ENCODE results near the gene COL1A1. TPM values are rescaled to one million over a fixed set of nuclear protein-coding genes. Genes with fewer than 3 reads are reported as not detected.
A peak's percentile ranks its signal among the peaks of the same experiment; 100 is the strongest.

Gene COL1A1
- total RNA-seq, 1 donor from 2014 or later, result 13.9 TPM

DNA sequence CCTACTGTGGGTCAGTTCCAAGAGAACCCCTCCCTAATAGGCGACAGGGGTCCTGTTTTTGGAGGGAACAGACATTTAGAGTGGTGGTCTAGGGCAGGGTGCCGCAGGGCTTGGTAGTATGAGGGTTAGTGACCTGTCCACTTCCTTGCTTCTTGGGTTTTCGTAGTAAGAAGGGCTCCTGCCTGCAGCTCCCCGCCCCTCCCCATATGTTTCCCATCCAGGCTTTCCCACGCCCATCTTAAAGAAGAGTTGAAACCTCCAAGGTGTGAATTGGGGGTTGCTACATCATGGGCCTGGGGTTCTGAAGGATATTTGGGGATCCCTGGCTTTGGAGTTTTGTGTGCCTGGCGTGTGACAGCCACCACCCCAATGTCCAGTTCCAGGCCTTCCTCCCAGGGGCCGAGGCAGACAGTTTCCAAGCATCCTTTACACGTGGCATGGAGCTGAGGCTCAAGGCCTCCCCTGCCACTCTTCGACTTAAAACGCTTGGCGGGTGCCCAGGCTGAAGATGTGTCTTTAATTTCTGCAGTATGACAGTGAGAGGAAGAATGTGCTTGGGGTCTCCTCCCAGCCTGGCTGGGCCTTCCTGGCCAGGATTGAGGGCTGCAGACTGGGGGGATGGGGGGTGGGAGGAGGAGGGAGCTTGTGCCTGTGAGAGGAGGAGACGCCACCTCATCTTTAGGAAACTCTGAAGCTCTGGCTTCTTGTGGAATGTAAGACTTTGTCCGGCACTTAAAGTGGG lies 2.3 kb upstream of the COL1A1 start:
- Mint-ChIP-seq H3K4me1 (ENCODE audit: low read depth) (peaks cover 15% of the 10 kb centered on the region), H3K9me3 (no peaks in the 10 kb centered on the region), H3K4me3 (ENCODE audit: low read depth) (no peak overlapping the region), H3K36me3 (ENCODE audit: low read depth) (no peaks in the 10 kb centered on the region), H3K27me3 (ENCODE audit: low read depth) (peaks cover 58% of the 10 kb centered on the region), H3K27ac (no peak overlapping the region)
- no peak for DNase-seq (ENCODE audit: low spot score)
- intact Hi-C loops (cut with micrococcal nuclease), result loop anchor here (5.0 to 10.0 kb wide), 2 partner anchors 144 to 271 kb away; partner anchors contain the start of genes RSAD1 and XYLT2

DNA sequence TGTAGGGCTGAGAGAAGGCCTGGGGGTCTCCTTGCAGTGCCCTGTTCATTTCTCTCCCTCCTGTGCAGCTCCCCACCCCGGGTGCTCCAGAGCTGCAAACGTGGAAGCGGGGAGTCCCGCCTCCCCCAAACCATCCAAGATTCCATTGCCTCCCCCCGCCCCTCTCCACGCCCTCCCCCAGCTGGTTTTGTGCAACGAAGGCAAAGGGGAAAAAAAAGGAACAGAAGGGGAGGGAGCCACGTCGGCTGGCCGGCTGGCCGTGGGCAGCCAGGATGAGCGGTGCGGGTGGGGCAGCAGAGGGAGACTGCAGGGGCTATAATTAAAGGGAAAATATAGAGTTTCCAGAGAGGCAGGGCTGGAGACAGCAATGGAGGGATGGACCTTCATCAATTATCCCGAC lies 1.7 kb upstream of the COL1A1 start:
- peaks cover 21% of the 10 kb centered on the region for H3K4me1 Mint-ChIP-seq (ENCODE audit: low read depth)
- H3K36me3 Mint-ChIP-seq (ENCODE audit: low read depth), result no peaks in the 10 kb centered on the region
- peaks cover 58% of the 10 kb centered on the region for H3K27me3 Mint-ChIP-seq (ENCODE audit: low read depth)
- DNase-seq (ENCODE audit: low spot score), result no peak
- H3K9me3 Mint-ChIP-seq, result no peaks in the 10 kb centered on the region
- H3K27ac Mint-ChIP-seq, result no peak overlapping the region
- no peak overlapping the region for H3K4me3 Mint-ChIP-seq (ENCODE audit: low read depth)
- intact Hi-C loops (cut with micrococcal nuclease), result loop anchor here (5.0 to 10.0 kb wide), 2 partner anchors 144 to 272 kb away; partner anchors contain the start of genes RSAD1 and XYLT2

DNA sequence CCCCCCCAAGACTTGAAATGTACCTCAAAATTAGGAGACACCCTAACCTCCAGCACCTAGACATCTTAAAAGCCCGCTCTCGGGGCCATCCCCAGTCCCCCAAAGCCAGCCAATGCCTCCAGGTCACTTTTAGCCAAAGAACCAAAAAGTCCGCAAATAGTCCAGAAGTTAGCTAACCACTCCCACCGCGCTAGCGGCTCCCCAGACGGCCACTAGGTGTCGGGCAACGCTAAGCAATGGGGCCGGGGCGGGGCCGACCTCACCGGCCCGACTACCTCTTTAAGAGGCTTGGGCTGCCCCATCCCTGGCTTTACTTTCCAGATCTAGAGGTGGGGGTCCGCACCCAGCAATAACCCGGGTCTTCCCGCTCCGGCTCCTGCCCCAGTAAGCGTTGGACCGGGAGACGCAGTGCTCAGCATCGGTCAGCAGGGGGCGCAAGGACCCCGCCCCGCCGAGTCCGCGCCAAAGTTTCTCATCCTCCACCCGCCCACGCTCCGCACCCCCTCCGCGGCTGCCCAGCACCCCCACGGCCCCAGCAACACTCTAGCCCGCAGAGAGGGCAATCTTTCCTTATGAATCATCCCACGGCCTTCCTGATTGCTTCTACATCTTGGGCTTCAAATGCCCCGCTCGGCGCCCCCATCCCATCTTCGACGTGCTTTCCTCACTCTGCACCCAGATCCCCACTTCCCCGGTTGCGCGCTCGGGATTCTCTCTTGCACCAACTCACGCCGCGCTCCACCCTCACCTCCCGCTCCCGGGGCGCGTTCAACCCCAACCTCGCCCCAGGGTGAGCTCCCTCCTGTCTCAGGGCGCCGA lies 765 bp downstream of the COL1A1 start:
- H3K27me3 Mint-ChIP-seq (ENCODE audit: low read depth), result peaks cover 40% of the 10 kb centered on the region
- H3K27ac Mint-ChIP-seq, result peak overlapping the region; percentile 19
- peak overlapping the region; percentile 80 for H3K4me3 Mint-ChIP-seq (ENCODE audit: low read depth)
- intact Hi-C loops (cut with micrococcal nuclease), result loop anchor here (1.0 to 10.0 kb wide), 5 partner anchors 70 to 274 kb away; partner anchors contain the start of genes LRRC59, RSAD1 and XYLT2
- peaks cover 19% of the 10 kb centered on the region for H3K4me1 Mint-ChIP-seq (ENCODE audit: low read depth)
- H3K9me3 Mint-ChIP-seq, result no peaks in the 10 kb centered on the region
- no peaks in the 10 kb centered on the region for H3K36me3 Mint-ChIP-seq (ENCODE audit: low read depth)
- DNase-seq (ENCODE audit: low spot score), result peak; percentile 80

DNA sequence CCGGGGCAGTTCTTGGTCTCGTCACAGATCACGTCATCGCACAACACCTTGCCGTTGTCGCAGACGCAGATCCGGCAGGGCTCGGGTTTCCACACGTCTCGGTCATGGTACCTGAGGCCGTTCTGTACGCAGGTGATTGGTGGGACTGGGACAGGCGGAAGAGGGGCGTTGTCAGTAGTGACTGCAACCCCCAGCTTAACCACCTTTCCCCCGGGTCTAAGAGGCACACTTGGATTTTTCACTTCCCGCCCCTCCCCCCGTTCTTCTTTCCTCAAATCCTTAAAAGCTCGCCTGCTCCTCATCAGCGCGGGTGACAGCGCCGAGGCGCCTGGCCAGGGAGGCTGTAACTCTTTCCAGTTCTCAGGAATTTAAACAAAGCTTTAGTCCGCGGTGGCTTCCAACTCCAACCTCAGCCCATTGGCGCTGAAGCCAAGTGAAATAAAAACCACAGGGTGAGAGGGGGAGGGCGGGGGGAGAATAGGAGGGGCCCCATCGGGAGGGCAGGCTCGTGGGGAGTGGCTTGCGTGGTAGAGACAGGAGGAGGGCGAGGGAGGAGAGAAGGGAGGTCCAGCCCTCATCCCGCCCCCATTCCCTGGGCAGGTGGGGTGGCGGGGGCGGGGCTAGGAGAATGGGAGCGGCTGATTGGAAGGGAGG lies 1.5 kb downstream of the COL1A1 start:
- peak overlapping the region; percentile 80 for H3K4me3 Mint-ChIP-seq (ENCODE audit: low read depth)

DNA sequence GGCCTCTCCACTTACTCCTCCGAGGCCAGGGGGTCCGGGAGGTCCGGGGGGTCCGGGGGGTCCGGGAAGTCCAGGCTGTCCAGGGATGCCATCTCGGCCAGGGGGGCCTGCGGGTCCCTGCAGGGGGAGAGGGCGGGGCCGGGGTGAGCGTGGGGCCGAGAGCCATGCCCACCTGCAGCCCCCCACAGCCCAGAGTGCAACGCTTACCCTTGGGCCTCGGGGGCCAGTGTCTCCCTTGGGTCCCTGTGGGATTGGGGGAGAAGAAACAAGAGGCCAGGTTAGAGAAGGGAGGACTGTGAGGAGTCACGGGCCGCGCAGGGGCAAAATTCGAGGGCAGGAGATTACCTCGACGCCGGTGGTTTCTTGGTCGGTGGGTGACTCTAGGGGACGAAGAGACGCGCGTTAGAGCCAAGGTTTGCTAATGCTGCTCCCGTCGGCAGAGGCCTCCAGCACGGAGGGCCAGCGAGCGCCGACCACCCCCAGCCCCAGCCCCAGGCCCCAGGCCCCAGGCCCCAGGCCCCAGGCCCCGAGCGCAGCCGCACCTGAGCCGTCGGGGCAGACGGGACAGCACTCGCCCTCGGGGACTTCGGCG lies 2.1 kb downstream of the COL1A1 start:
- H3K27me3 Mint-ChIP-seq (ENCODE audit: low read depth), result peaks cover 31% of the 10 kb centered on the region
- peaks cover 19% of the 10 kb centered on the region for H3K4me1 Mint-ChIP-seq (ENCODE audit: low read depth)
- no peak overlapping the region for H3K27ac Mint-ChIP-seq
- no peak for DNase-seq (ENCODE audit: low spot score)
- H3K36me3 Mint-ChIP-seq (ENCODE audit: low read depth), result no peaks in the 10 kb centered on the region
- H3K9me3 Mint-ChIP-seq, result no peaks in the 10 kb centered on the region
- peak overlapping the region; percentile 80 for H3K4me3 Mint-ChIP-seq (ENCODE audit: low read depth)
- intact Hi-C loops (cut with micrococcal nuclease), result loop anchor here (2.0 kb wide), 1 partner anchor 85 kb away; no protein-coding TSS in a partner anchor

More for the DNA sequence above, 1.5 kb downstream of the COL1A1 start:
- Mint-ChIP-seq H3K36me3 (ENCODE audit: low read depth) (no peaks in the 10 kb centered on the region), H3K27ac (peak overlapping the region; percentile 61), H3K27me3 (ENCODE audit: low read depth) (peaks cover 33% of the 10 kb centered on the region), H3K9me3 (no peaks in the 10 kb centered on the region), H3K4me1 (ENCODE audit: low read depth) (peaks cover 19% of the 10 kb centered on the region)
- peak; percentile 67 for DNase-seq (ENCODE audit: low spot score)
- intact Hi-C loops (cut with micrococcal nuclease), result loop anchor here (1.0 to 10.0 kb wide), 6 partner anchors 70 to 275 kb away; partner anchors contain the start of genes LRRC59, RSAD1 and XYLT2

DNA sequence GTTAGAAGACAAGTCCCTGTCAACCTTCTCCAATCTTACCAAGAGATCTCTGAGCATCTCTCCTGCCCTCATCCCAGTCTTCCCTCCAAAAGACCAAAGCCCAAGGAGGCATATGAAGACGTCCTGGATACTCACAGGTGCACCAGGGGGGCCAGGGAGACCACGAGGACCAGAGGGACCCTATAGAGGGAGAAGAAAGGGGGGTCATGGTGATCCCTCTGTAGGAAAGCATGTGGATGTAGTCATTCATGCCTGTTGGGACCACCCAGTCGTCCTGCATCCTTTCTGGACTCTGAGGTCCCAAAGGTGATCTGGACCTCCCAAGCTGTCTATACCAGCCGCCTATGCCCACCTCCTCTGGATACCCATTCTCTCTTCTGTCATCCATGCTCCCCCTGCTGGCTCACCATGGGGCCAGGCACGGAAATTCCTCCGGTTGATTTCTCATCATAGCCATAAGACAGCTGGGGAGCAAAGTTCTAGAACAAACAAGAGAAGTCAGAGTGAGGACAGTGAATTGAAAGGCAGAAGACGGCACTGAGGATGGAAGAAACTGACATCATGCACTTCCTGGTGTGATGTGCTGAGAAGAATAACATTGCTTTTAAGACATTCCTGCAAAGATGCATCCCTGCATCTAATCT lies 3.3 kb downstream of the COL1A1 start:
- intact Hi-C loops (cut with micrococcal nuclease), result loop anchor here (1.0 to 2.0 kb wide), 2 partner anchors 29 to 83 kb away; no protein-coding TSS in a partner anchor
- DNase-seq (ENCODE audit: low spot score), result peak; percentile 55
- Mint-ChIP-seq H3K4me3 (ENCODE audit: low read depth) (peak overlapping the region; percentile 69), H3K36me3 (ENCODE audit: low read depth) (no peaks in the 10 kb centered on the region), H3K27me3 (ENCODE audit: low read depth) (peaks cover 28% of the 10 kb centered on the region), H3K9me3 (no peaks in the 10 kb centered on the region), H3K4me1 (ENCODE audit: low read depth) (peaks cover 19% of the 10 kb centered on the region), H3K27ac (no peak overlapping the region)

DNA sequence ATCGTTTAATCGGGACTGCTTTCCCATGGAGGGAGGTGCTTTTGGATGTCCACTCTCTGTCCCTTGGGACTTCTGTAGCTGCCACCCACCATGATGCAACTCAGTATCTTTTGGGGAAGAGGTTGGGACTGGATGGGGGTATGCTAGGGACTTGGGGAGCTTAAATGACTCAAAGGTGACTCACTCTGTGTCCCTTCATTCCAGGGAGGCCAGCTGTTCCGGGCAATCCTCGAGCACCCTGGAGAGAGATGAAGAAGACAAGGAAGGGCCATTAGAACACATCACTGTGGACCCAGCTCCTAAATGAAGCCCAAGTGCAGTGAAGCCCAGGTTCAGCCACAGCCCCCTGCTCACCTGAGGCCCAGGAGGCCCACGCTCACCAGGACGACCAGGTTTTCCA lies 4.6 kb downstream of the COL1A1 start:
- H3K9me3 Mint-ChIP-seq, result no peaks in the 10 kb centered on the region
- H3K27ac Mint-ChIP-seq, result no peak overlapping the region
- no peak overlapping the region for H3K4me3 Mint-ChIP-seq (ENCODE audit: low read depth)
- no peak for DNase-seq (ENCODE audit: low spot score)
- peaks cover 15% of the 10 kb centered on the region for H3K27me3 Mint-ChIP-seq (ENCODE audit: low read depth)
- H3K36me3 Mint-ChIP-seq (ENCODE audit: low read depth), result no peaks in the 10 kb centered on the region
- H3K4me1 Mint-ChIP-seq (ENCODE audit: low read depth), result peaks cover 19% of the 10 kb centered on the region
- intact Hi-C loops (cut with micrococcal nuclease), result no loop called here

DNA sequence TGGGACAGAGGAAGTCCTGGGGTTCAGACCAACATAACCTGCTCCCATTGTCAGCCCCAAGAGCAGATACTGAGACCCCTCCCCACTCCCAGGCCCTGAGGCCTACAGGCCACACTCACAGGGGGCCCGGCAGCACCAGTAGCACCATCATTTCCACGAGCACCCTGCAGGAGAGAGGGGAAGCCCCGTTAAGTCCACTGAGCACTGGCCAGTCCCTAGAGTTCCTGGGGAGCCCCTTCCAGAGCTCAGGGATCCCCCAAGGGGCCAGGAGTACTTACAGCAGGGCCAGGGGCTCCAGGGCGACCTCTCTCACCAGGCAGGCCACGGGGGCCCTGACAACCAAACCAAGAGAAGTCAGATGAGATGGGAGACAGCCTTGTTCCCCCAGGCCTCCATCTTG lies 5.4 kb downstream of the COL1A1 start:
- intact Hi-C loops (cut with micrococcal nuclease), result no loop called here
- peaks cover 11% of the 10 kb centered on the region for H3K27me3 Mint-ChIP-seq (ENCODE audit: low read depth)
- H3K9me3 Mint-ChIP-seq, result no peaks in the 10 kb centered on the region
- no peak overlapping the region for H3K27ac Mint-ChIP-seq
- H3K36me3 Mint-ChIP-seq (ENCODE audit: low read depth), result no peaks in the 10 kb centered on the region
- no peak for DNase-seq (ENCODE audit: low spot score)
- H3K4me1 Mint-ChIP-seq (ENCODE audit: low read depth), result peaks cover 15% of the 10 kb centered on the region
- no peak overlapping the region for H3K4me3 Mint-ChIP-seq (ENCODE audit: low read depth)

DNA sequence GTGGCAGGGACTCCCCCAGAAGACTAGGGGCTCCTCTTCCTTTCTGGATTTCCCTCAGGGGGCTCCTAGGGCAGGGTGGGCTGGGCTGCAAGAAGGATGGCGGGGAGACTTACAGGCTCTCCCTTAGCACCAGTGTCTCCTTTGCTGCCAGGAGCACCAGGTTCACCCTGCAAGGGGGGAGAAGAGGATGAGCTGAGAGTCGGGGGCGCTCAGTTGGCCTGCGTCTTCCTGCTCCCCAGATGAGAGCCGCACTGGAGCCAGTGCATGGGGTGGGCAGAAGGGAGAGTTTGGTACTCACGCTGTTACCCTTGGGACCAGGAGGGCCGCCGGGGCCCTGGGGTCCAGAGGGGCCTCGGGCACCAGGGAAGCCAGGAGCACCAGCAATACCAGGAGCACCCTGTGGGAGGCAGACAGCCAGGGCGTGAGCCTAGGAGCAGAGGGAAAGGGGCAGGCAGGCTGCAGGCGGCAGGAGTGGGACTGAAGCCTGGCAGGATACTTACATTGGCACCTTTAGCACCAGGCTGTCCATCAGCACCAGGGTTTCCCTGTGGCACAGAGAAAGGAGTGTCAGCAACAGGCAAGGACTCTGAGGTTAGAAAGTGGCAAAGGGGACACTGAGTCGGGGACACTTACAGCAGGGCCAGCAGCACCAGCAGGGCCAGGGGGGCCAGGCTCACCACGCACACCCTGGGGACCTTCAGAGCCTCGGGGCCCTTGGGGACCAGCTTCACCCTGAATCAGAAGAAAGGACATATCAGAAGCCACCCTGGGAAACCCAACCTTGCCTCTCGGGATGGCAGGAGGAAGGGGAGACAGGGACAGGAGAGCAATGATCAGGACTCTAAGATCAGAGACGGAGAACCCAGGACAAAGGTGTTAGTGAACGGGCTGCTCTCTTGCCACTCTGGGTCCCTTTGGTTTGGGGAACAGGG lies 6.2 kb downstream of the COL1A1 start:
- peaks cover 12% of the 10 kb centered on the region for H3K4me1 Mint-ChIP-seq (ENCODE audit: low read depth)
- no peaks in the 10 kb centered on the region for H3K36me3 Mint-ChIP-seq (ENCODE audit: low read depth)
- H3K27me3 Mint-ChIP-seq (ENCODE audit: low read depth), result peaks cover 6% of the 10 kb centered on the region
- intact Hi-C loops (cut with micrococcal nuclease), result no loop called here
- no peaks in the 10 kb centered on the region for H3K9me3 Mint-ChIP-seq
- no peak overlapping the region for H3K27ac Mint-ChIP-seq
- H3K4me3 Mint-ChIP-seq (ENCODE audit: low read depth), result no peak overlapping the region
- DNase-seq (ENCODE audit: low spot score), result no peak

DNA sequence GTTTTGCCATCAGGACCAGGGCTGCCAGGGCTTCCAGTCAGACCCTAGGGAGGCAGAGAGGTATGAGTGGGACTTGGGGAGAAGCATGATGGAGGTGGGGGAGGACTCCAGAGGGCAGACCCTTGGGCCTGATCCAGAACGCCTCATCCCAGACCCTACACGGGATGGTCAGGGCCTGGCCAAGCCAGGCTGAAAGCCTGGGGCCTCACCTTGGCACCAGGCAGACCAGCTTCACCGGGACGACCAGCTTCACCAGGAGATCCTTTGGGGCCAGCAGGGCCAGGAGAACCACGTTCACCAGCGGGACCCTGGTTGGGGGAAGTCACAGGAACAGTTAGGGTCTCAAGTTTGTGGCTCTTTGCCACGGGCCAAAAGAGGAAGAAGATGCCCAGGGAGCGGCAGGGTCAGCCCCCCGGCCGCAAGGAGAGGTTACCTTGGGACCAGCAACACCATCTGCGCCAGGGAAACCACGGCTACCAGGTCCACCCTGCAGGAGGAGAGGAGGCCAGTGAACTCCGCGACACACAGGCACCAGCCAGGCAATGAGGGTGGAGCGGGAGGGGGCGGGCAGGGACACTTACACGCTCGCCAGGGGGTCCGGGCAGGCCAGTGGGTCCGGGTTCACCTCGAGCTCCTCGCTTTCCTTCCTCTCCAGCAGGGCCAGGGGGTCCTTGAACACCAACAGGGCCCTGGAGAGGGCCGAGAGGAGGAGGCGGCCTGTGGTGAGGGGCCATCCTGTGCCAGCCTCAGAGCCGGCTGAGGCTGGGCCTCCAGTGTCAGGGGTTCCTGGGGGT lies 7.1 kb downstream of the COL1A1 start:
- DNase-seq (ENCODE audit: low spot score), result no peak
- Mint-ChIP-seq H3K4me3 (ENCODE audit: low read depth) (no peak overlapping the region), H3K9me3 (no peaks in the 10 kb centered on the region), H3K27me3 (ENCODE audit: low read depth) (peaks cover 6% of the 10 kb centered on the region), H3K4me1 (ENCODE audit: low read depth) (peaks cover 8% of the 10 kb centered on the region), H3K36me3 (ENCODE audit: low read depth) (no peaks in the 10 kb centered on the region), H3K27ac (no peak overlapping the region)
- intact Hi-C loops (cut with micrococcal nuclease), result no loop called here
